Subcutaneous adipose tissue (tissue), 4 donors: ENCODE results near the gene RAB17. TPM values are rescaled to one million over a fixed set of nuclear protein-coding genes. Genes with fewer than 3 reads are reported as not detected.

Experiments
- total RNA-seq, 4 donors: library from RNA; depleted of rRNA; stranded (reverse); fragments of >200 nt; gene quantifications; one replicate each; pipeline ENCODE4 v1.1.0, GENCODE V29; 2016
- TF ChIP-seq, protein P1 (sequence below): fragments of 450-650 bp; IDR thresholded peaks from one replicate; pipeline ENCODE4 v1.5.1; 2016; ENCODE audit warnings: low read depth, mild to moderate bottlenecking, control low read depth, antibody characterized with exemption, moderate library complexity

RAB17 gene
- total RNA-seq, 4 donors from 2014 or later, result 0.65 to 1.2 TPM; not detected in 2

DNA sequence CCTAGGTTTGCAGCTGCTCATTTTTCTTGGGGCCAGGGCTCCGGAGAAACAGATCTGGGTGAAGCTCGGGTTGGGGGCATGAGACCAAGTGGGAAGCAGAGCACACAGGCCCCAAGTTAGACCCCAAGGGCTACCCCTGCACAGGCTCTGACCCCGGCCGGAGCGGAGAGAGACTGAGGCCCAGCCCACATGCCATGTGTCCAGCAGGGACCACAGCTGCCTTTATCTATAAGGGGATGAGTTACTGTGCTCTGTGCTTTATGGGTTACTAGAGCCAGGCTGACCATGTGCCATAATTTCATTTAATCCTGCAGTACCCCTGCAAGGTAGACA, 54.5 kb downstream of the RAB17 start:
- TF ChIP-seq, protein P1, sequence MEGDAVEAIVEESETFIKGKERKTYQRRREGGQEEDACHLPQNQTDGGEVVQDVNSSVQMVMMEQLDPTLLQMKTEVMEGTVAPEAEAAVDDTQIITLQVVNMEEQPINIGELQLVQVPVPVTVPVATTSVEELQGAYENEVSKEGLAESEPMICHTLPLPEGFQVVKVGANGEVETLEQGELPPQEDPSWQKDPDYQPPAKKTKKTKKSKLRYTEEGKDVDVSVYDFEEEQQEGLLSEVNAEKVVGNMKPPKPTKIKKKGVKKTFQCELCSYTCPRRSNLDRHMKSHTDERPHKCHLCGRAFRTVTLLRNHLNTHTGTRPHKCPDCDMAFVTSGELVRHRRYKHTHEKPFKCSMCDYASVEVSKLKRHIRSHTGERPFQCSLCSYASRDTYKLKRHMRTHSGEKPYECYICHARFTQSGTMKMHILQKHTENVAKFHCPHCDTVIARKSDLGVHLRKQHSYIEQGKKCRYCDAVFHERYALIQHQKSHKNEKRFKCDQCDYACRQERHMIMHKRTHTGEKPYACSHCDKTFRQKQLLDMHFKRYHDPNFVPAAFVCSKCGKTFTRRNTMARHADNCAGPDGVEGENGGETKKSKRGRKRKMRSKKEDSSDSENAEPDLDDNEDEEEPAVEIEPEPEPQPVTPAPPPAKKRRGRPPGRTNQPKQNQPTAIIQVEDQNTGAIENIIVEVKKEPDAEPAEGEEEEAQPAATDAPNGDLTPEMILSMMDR, result no peak

GRCh38 chr2:237535385-237536082, 55.0 kb downstream of the RAB17 start:
- TF ChIP-seq, protein P1, result no peak

DNA sequence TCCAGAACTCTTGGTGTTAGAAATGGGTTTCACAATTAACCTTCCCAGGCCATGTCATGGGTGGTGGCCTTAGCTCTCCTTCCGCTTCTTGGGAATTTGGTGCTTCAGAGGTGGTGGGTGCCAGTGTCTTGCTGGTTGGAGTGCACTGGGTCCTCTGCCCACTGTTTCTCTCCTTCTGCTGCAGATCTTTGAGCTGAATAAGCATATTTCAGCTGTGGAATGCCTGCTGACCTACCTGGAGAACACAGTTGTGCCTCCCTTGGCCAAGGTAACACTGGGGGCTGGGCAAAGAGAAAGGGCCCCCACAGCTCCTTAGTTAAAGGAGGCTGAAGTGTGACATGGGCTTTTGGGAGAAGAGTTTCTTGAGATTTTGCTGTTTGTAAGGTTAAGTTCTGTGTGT, 56.2 kb downstream of the RAB17 start:
- TF ChIP-seq, protein P1, result no peak

DNA sequence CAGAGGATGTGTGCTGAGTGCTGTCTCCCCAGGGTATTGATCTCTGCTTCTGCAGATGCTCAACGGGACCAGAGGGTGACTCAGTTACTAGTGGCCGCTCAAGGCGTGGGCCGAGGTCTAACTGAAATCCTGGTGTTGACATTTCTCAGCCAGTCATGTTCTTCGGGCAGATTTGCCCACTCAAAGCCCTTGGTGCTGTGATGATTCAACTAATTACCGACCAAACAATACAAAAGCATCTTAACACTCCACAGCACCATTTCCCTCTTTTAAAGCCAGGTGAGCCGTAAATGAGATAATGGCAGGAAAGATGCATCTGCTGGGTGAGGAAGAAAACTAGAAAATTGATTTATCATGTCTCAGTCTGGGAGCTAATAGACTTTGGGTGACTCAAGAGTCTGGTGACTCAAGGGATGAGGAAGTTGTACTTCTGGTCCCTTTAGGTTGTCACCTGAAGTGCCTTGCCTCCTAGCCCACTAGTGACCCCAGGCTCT, 56.8 kb downstream of the RAB17 start:
- TF ChIP-seq, protein P1, result no peak

DNA sequence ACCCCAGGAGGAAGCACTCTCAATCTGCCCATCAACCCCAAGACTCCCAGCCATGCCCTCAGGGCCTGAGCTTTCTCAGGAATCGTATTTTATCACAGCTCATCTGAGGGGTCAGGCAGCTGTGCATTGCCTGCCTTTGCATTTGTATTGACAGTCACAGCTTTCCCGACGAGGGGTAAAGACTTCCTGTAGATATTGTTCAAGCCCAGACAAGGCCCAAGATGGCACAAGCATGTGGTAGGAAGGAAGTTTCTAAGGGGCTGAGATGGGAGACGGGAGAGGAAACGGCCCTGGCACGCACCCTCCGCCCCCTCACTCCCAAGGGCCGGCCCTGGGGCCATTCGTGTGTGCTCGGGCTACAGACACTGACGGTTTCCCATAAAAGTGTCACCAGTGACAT, 58.4 kb downstream of the RAB17 start:
- TF ChIP-seq, protein P1, result no peak

- TF ChIP-seq, protein P1, result no peak
Observed at GRCh38 chr2:237530472-237531433, 59.8 kb downstream of the RAB17 start.
